Activated CD4-positive, alpha-beta T cell treated with anti-CD3 and anti-CD28 coated beads, Interleukin-2, amount 10 ng/mL, durations not matched to agents 7 days and 5 days (primary cell): ENCODE results near the gene ZNF593OS. TPM values are rescaled to one million over a fixed set of nuclear protein-coding genes. Genes with fewer than 3 reads are reported as not detected.
A peak's percentile ranks its signal among the peaks of the same experiment; 100 is the strongest.

ENCODE experiments used
- CTCF ChIA-PET: fragments of 350-600 bp; sonication (Branson Sonifier 250); formaldehyde crosslinking; loops from one replicate; lab custom pipeline; 2021; ENCODE audit warnings: antibody characterized with exemption; lab: Charles Lee
- POLR2A ChIA-PET: fragments of 350-600 bp; sonication (Branson Sonifier 250); formaldehyde crosslinking; loops from one replicate; lab custom pipeline; 2021; ENCODE audit warnings: antibody characterized with exemption; lab: Charles Lee
- DNase-seq: peaks from one replicate; pipeline ENCODE4 v3.0.0-alpha.2; 2020
- H3K27ac Mint-ChIP-seq: one replicate; pipeline ENCODE4 v1.8.0; 2021; ENCODE audit warnings: mild to moderate bottlenecking, moderate library complexity, mixed read lengths
- H3K27me3 Mint-ChIP-seq: one replicate; pipeline ENCODE4 v1.8.0; 2021; ENCODE audit warnings: mixed read lengths
- H3K36me3 Mint-ChIP-seq: one replicate; pipeline ENCODE4 v1.8.0; 2021; ENCODE audit warnings: low read depth, mixed read lengths
- H3K4me1 Mint-ChIP-seq: one replicate; pipeline ENCODE4 v1.8.0; 2021; ENCODE audit warnings: mixed read lengths
- H3K4me3 Mint-ChIP-seq: one replicate; pipeline ENCODE4 v1.8.0; 2021; ENCODE audit warnings: mild to moderate bottlenecking, moderate library complexity, mixed read lengths
- H3K9me3 Mint-ChIP-seq: one replicate; pipeline ENCODE4 v1.8.0; 2021; ENCODE audit warnings: mixed read lengths
- total RNA-seq, 2 experiments: library from RNA; stranded (reverse); gene quantifications; one replicate each; pipeline ENCODE4 v1.2.3, GENCODE V29; 2021

ZNF593OS gene
- total RNA-seq, 2 experiments from 2014 or later = not detected

GRCh38 chr1:26127235-26128163 lies 44.1 kb downstream of the ZNF593OS start:
- no peaks in the 10 kb centered on the region for H3K9me3 Mint-ChIP-seq
- peaks cover 66% of the 10 kb centered on the region for H3K4me1 Mint-ChIP-seq
- peaks cover 22% of the 10 kb centered on the region for H3K36me3 Mint-ChIP-seq
- POLR2A ChIA-PET = interaction anchor here (1.4 to 1.8 kb wide), 2 partner anchors 11 to 15 kb away, joined by 7 to 9 read pairs; partner anchors contain the start of gene PDIK1L
- H3K27ac Mint-ChIP-seq = peak overlapping the region; percentile 99
- no peaks in the 10 kb centered on the region for H3K27me3 Mint-ChIP-seq
- no peak for DNase-seq
- CTCF ChIA-PET = interaction anchor here (0.6 to 2.6 kb wide), 8 partner anchors 10 to 236 kb away, joined by 3 to 21 read pairs (median 4); partner anchors contain the start of genes PDIK1L and ZNF593
- peak overlapping the region; percentile 80 for H3K4me3 Mint-ChIP-seq

GRCh38 chr1:26126321-26127084 lies 45.1 kb downstream of the ZNF593OS start:
- Mint-ChIP-seq H3K27ac (peak overlapping the region; percentile 99), H3K4me1 (peaks cover 68% of the 10 kb centered on the region), H3K9me3 (no peaks in the 10 kb centered on the region), H3K4me3 (peak overlapping the region; percentile 80), H3K36me3 (peaks cover 31% of the 10 kb centered on the region), H3K27me3 (no peaks in the 10 kb centered on the region)
- ChIA-PET CTCF (interaction anchor here (0.6 to 2.6 kb wide), 9 partner anchors 13 to 344 kb away, joined by 3 to 21 read pairs (median 5); partner anchors contain the start of genes PDIK1L and ZNF593), POLR2A (interaction anchor here (0.6 to 1.8 kb wide), 4 partner anchors 12 to 576 kb away, joined by 4 to 9 read pairs (median 6); partner anchors contain the start of gene PDIK1L)
- DNase-seq = peak; percentile 83

GRCh38 chr1:26125946-26126320 lies 45.7 kb downstream of the ZNF593OS start:
- Mint-ChIP-seq H3K4me3 (peak overlapping the region; percentile 80), H3K4me1 (peaks cover 67% of the 10 kb centered on the region), H3K9me3 (no peaks in the 10 kb centered on the region), H3K27me3 (no peaks in the 10 kb centered on the region), H3K36me3 (peaks cover 31% of the 10 kb centered on the region), H3K27ac (peak overlapping the region; percentile 99)
- ChIA-PET POLR2A (interaction anchor here (1.8 kb wide), 1 partner anchor 14 kb away, joined by 9 read pairs; the partner anchor contains the start of gene PDIK1L), CTCF (interaction anchor here (0.7 to 2.6 kb wide), 7 partner anchors 14 to 345 kb away, joined by 3 to 21 read pairs (median 4); partner anchors contain the start of genes PDIK1L and ZNF593)
- no peak for DNase-seq

GRCh38 chr1:26125382-26125781 lies 46.2 kb downstream of the ZNF593OS start:
- Mint-ChIP-seq H3K4me1 (peaks cover 69% of the 10 kb centered on the region), H3K36me3 (peaks cover 32% of the 10 kb centered on the region), H3K27ac (peak overlapping the region; percentile 99), H3K9me3 (no peaks in the 10 kb centered on the region), H3K4me3 (peak overlapping the region; percentile 80), H3K27me3 (no peaks in the 10 kb centered on the region)
- ChIA-PET POLR2A (no interaction called here), CTCF (interaction anchor here (0.6 to 1.8 kb wide), 5 partner anchors 12 to 599 kb away, joined by 3 to 6 read pairs (median 4); no protein-coding TSS in a partner anchor)
- no peak for DNase-seq

- H3K4me3 Mint-ChIP-seq = peak overlapping the region; percentile 34
Measured at GRCh38 chr1:26124418-26125331, 47.0 kb downstream of the ZNF593OS start.

GRCh38 chr1:26122988-26123973 lies 48.4 kb downstream of the ZNF593OS start:
- Mint-ChIP-seq H3K4me3 (no peak overlapping the region), H3K36me3 (peaks cover 49% of the 10 kb centered on the region), H3K27ac (peak overlapping the region; percentile 77), H3K27me3 (no peaks in the 10 kb centered on the region), H3K4me1 (peaks cover 81% of the 10 kb centered on the region), H3K9me3 (no peaks in the 10 kb centered on the region)
- DNase-seq = peak; percentile 43
- ChIA-PET POLR2A (interaction anchor here (1.6 kb wide), 1 partner anchor 11 kb away, joined by 8 read pairs; the partner anchor contains the start of gene PDIK1L), CTCF (interaction anchor here (0.6 to 2.5 kb wide), 12 partner anchors 9 to 385 kb away, joined by 3 to 12 read pairs (median 3); partner anchors contain the start of genes CEP85 and ZNF593)

More at GRCh38 chr1:26124418-26125331, 47.0 kb downstream of the ZNF593OS start:
- ChIA-PET CTCF (interaction anchor here (0.6 to 2.5 kb wide), 8 partner anchors 8 to 600 kb away, joined by 3 to 12 read pairs (median 5); partner anchors contain the start of genes CEP85 and ZNF593), POLR2A (interaction anchor here (1.6 kb wide), 1 partner anchor 13 kb away, joined by 8 read pairs; the partner anchor contains the start of gene PDIK1L)
- no peaks in the 10 kb centered on the region for H3K27me3 Mint-ChIP-seq
- no peaks in the 10 kb centered on the region for H3K9me3 Mint-ChIP-seq
- H3K27ac Mint-ChIP-seq = peak overlapping the region; percentile 99
- H3K36me3 Mint-ChIP-seq = peaks cover 39% of the 10 kb centered on the region
- DNase-seq = no peak
- peaks cover 76% of the 10 kb centered on the region for H3K4me1 Mint-ChIP-seq

- no peak overlapping the region for H3K4me3 Mint-ChIP-seq
- H3K9me3 Mint-ChIP-seq = no peaks in the 10 kb centered on the region
- H3K27me3 Mint-ChIP-seq = no peaks in the 10 kb centered on the region
- no peak for DNase-seq
- ChIA-PET CTCF (interaction anchor here (0.5 to 2.5 kb wide), 11 partner anchors 8 to 634 kb away, joined by 3 to 12 read pairs (median 3); partner anchors contain the start of genes PDIK1L and ZNF593), POLR2A (no interaction called here)
- H3K36me3 Mint-ChIP-seq = peaks cover 58% of the 10 kb centered on the region
- peaks cover 70% of the 10 kb centered on the region for H3K4me1 Mint-ChIP-seq
- peak overlapping the region; percentile 33 for H3K27ac Mint-ChIP-seq
Measured at GRCh38 chr1:26121854-26122773, 49.5 kb downstream of the ZNF593OS start.

- H3K4me1 Mint-ChIP-seq = peaks cover 54% of the 10 kb centered on the region
- POLR2A ChIA-PET = interaction anchor here (0.5 kb wide), 1 partner anchor 13 kb away, joined by 3 read pairs; no protein-coding TSS in a partner anchor
- peaks cover 54% of the 10 kb centered on the region for H3K36me3 Mint-ChIP-seq
- CTCF ChIA-PET = interaction anchor here (1.2 to 2.0 kb wide), 4 partner anchors 10 to 239 kb away, joined by 3 to 6 read pairs (median 5); partner anchors contain the start of gene ZNF593
- H3K27me3 Mint-ChIP-seq = no peaks in the 10 kb centered on the region
- no peaks in the 10 kb centered on the region for H3K9me3 Mint-ChIP-seq
- H3K4me3 Mint-ChIP-seq = no peak overlapping the region
- DNase-seq = no peak
- H3K27ac Mint-ChIP-seq = peak overlapping the region; percentile 76
Measured at GRCh38 chr1:26119892-26120608, 51.6 kb downstream of the ZNF593OS start.
